GM12878 (cell line): ENCODE results near the gene CTAG1B. TPM values are rescaled to one million over a fixed set of nuclear protein-coding genes. Genes with fewer than 3 reads are reported as not detected.

Experiments
- polyA plus RNA-seq, 11 experiments: library from polyadenylated mRNA; depleted of rRNA in 4 of 11; unstranded in 6 of 11; stranded (reverse) in 5 of 11; fragments of >200 nt; fragmentation: Nextera tagmentation in 4 of 11; fragmentation: Illumina TruSeq in 1 of 11; extraction: Ambion mirVana in 4 of 11; extraction: Trizol in 1 of 11; gene quantifications; 1 replicate in 1 of 11; 2 replicates in 10 of 11; pipeline versions ENCODE4 v1.2.1 to v1.2.3, GENCODE V29; 2011 to 2016; ENCODE audit warnings: inconsistent platforms in 2 of 11, missing spikeins in 2 of 11, low read depth in 1 of 11
- small RNA-seq: library from RNA; depleted of rRNA; stranded (forward); fragments of <200 nt; gene quantifications from one replicate; pipeline ENCODE3, GENCODE V24; 2014
- total RNA-seq, 4 experiments: library from RNA; depleted of rRNA in 3 of 4; stranded (reverse); fragments of >200 nt in 3 of 4; fragmentation: Illumina TruSeq in 1 of 4; extraction: Trizol in 1 of 4; gene quantifications; 2 replicates each; pipeline versions ENCODE4 v1.2.1 to v1.2.3, GENCODE V29; 2013 to 2021

Gene CTAG1B
- total and polyA plus RNA-seq, 10 of the 15 experiments (the other 5 are each of a cell fraction or from before 2014, with no cell fraction given): not detected

Small RNA genes within 50 kb of the gene (small RNA-seq; reads per million reads assigned to genes)
- gene AC244090.1: not detected
- not detected for gene AC244107.2

Other genes starting within 250 kb of the CTAG1B start
Only the 7 nearest of the 21 such genes appear.
- 10.3 and 14.1 TPM in 2 replicates for gene SLC10A3, start 128.7 kb downstream of the CTAG1B start, total RNA-seq (2014; rRNA removed)
- gene SLC10A3, start 128.7 kb downstream of the CTAG1B start, total RNA-seq (2014; rRNA removed; fragmentation: Illumina TruSeq; extraction: Trizol): 6.4 and 7.8 TPM in 2 replicates
- 14.2 and 16.4 TPM in 2 replicates for gene SLC10A3, start 128.7 kb downstream of the CTAG1B start, total RNA-seq (2021)
- 2.1 and 4.8 TPM in 2 replicates for gene SLC10A3, start 128.7 kb downstream of the CTAG1B start, polyA plus RNA-seq (2011; rRNA removed)
- gene SLC10A3, start 128.7 kb downstream of the CTAG1B start, polyA plus RNA-seq (2014; fragmentation: Illumina TruSeq; extraction: Trizol): 0.90 and 5.4 TPM in 2 replicates
- 1 to 10 TPM; 1.7 to 3.6 TPM for gene SLC10A3, start 128.7 kb downstream of the CTAG1B start, polyA plus RNA-seq (2014; fragmentation: Nextera tagmentation; extraction: Ambion mirVana)
- gene SLC10A3, start 128.7 kb downstream of the CTAG1B start, polyA plus RNA-seq (2014; rRNA removed): 14.7 and 16.4 TPM in 2 replicates
- gene SLC10A3, start 128.7 kb downstream of the CTAG1B start, polyA plus RNA-seq (2016; fragmentation: Nextera tagmentation; extraction: Ambion mirVana): 10 to 100 TPM; 19.6 to 23.5 TPM
- gene FAM3A, start 103.0 kb downstream of the CTAG1B start, total RNA-seq (2014; rRNA removed): 11.0 and 16.3 TPM in 2 replicates
- gene FAM3A, start 103.0 kb downstream of the CTAG1B start, total RNA-seq (2014; rRNA removed; fragmentation: Illumina TruSeq; extraction: Trizol): 6.1 and 6.2 TPM in 2 replicates
- gene FAM3A, start 103.0 kb downstream of the CTAG1B start, total RNA-seq (2021): 17.6 and 20.6 TPM in 2 replicates
- 3.6 and 6.6 TPM in 2 replicates for gene FAM3A, start 103.0 kb downstream of the CTAG1B start, polyA plus RNA-seq (2011; rRNA removed)
- 2.1 and 5.0 TPM in 2 replicates for gene FAM3A, start 103.0 kb downstream of the CTAG1B start, polyA plus RNA-seq (2014; fragmentation: Illumina TruSeq; extraction: Trizol)
- 1 to 10 TPM in 1 of 2 experiments, under 1 TPM in 1; 0.29 to 1.1 TPM for gene FAM3A, start 103.0 kb downstream of the CTAG1B start, polyA plus RNA-seq (2014; fragmentation: Nextera tagmentation; extraction: Ambion mirVana)
- gene FAM3A, start 103.0 kb downstream of the CTAG1B start, polyA plus RNA-seq (2014; rRNA removed): 21.1 and 24.5 TPM in 2 replicates
- gene FAM3A, start 103.0 kb downstream of the CTAG1B start, polyA plus RNA-seq (2016; fragmentation: Nextera tagmentation; extraction: Ambion mirVana): 10 to 100 TPM; 17.6 to 17.9 TPM
- 26.9 and 35.5 TPM in 2 replicates for gene G6PD, start 72.4 kb downstream of the CTAG1B start, total RNA-seq (2014; rRNA removed)
- 17.2 and 19.5 TPM in 2 replicates for gene G6PD, start 72.4 kb downstream of the CTAG1B start, total RNA-seq (2014; rRNA removed; fragmentation: Illumina TruSeq; extraction: Trizol)
- gene G6PD, start 72.4 kb downstream of the CTAG1B start, total RNA-seq (2021): 62.5 and 63.4 TPM in 2 replicates
- 4.5 and 11.5 TPM in 2 replicates for gene G6PD, start 72.4 kb downstream of the CTAG1B start, polyA plus RNA-seq (2011; rRNA removed)
- gene G6PD, start 72.4 kb downstream of the CTAG1B start, polyA plus RNA-seq (2014; fragmentation: Illumina TruSeq; extraction: Trizol): 22.3 and 48.4 TPM in 2 replicates
- gene G6PD, start 72.4 kb downstream of the CTAG1B start, polyA plus RNA-seq (2014; fragmentation: Nextera tagmentation; extraction: Ambion mirVana): 1 to 10 TPM; 1.6 to 3.8 TPM
- 38.8 and 47.3 TPM in 2 replicates for gene G6PD, start 72.4 kb downstream of the CTAG1B start, polyA plus RNA-seq (2014; rRNA removed)
- 10 to 100 TPM; 26.2 to 30.7 TPM for gene G6PD, start 72.4 kb downstream of the CTAG1B start, polyA plus RNA-seq (2016; fragmentation: Nextera tagmentation; extraction: Ambion mirVana)
- gene IKBKG, start 71.7 kb downstream of the CTAG1B start, total RNA-seq (2014; rRNA removed): 16.0 and 16.3 TPM in 2 replicates
- 10.2 TPM in 2 replicates for gene IKBKG, start 71.7 kb downstream of the CTAG1B start, total RNA-seq (2014; rRNA removed; fragmentation: Illumina TruSeq; extraction: Trizol)
- 28.1 and 30.6 TPM in 2 replicates for gene IKBKG, start 71.7 kb downstream of the CTAG1B start, total RNA-seq (2021)
- gene IKBKG, start 71.7 kb downstream of the CTAG1B start, polyA plus RNA-seq (2011; rRNA removed): 8.0 and 17.3 TPM in 2 replicates
- gene IKBKG, start 71.7 kb downstream of the CTAG1B start, polyA plus RNA-seq (2014; fragmentation: Illumina TruSeq; extraction: Trizol): 2.5 and 8.0 TPM in 2 replicates
- gene IKBKG, start 71.7 kb downstream of the CTAG1B start, polyA plus RNA-seq (2014; fragmentation: Nextera tagmentation; extraction: Ambion mirVana): 1 to 10 TPM in 1 of 2 experiments, under 1 TPM in 1; 0.35 to 1.5 TPM
- gene IKBKG, start 71.7 kb downstream of the CTAG1B start, polyA plus RNA-seq (2014; rRNA removed): 30.7 and 33.0 TPM in 2 replicates
- gene IKBKG, start 71.7 kb downstream of the CTAG1B start, polyA plus RNA-seq (2016; fragmentation: Nextera tagmentation; extraction: Ambion mirVana): 10 to 100 TPM; 21.8 to 24.0 TPM
- gene CTAG1A, start 34.1 kb downstream of the CTAG1B start, total RNA-seq (2014; rRNA removed): not detected in 2 replicates
- gene CTAG1A, start 34.1 kb downstream of the CTAG1B start, total RNA-seq (2014; rRNA removed; fragmentation: Illumina TruSeq; extraction: Trizol): not detected in 2 replicates
- not detected in 2 replicates for gene CTAG1A, start 34.1 kb downstream of the CTAG1B start, total RNA-seq (2021)
- not detected in 2 replicates for gene CTAG1A, start 34.1 kb downstream of the CTAG1B start, polyA plus RNA-seq (2011; rRNA removed)
- not detected in 2 replicates for gene CTAG1A, start 34.1 kb downstream of the CTAG1B start, polyA plus RNA-seq (2014; fragmentation: Illumina TruSeq; extraction: Trizol)
- not detected for gene CTAG1A, start 34.1 kb downstream of the CTAG1B start, polyA plus RNA-seq (2014; fragmentation: Nextera tagmentation; extraction: Ambion mirVana)
- gene CTAG1A, start 34.1 kb downstream of the CTAG1B start, polyA plus RNA-seq (2014; rRNA removed): not detected in 2 replicates
- gene CTAG1A, start 34.1 kb downstream of the CTAG1B start, polyA plus RNA-seq (2016; fragmentation: Nextera tagmentation; extraction: Ambion mirVana): not detected
- not detected in 2 replicates for gene CTAG2, start 34.3 kb upstream of the CTAG1B start, total RNA-seq (2014; rRNA removed)
- gene CTAG2, start 34.3 kb upstream of the CTAG1B start, total RNA-seq (2014; rRNA removed; fragmentation: Illumina TruSeq; extraction: Trizol): not detected in 2 replicates
- not detected in 2 replicates for gene CTAG2, start 34.3 kb upstream of the CTAG1B start, total RNA-seq (2021)
- 0.35 and 0.73 TPM in 2 replicates for gene CTAG2, start 34.3 kb upstream of the CTAG1B start, polyA plus RNA-seq (2011; rRNA removed)
- gene CTAG2, start 34.3 kb upstream of the CTAG1B start, polyA plus RNA-seq (2014; fragmentation: Illumina TruSeq; extraction: Trizol): not detected in 2 replicates
- not detected for gene CTAG2, start 34.3 kb upstream of the CTAG1B start, polyA plus RNA-seq (2014; fragmentation: Nextera tagmentation; extraction: Ambion mirVana)
- gene CTAG2, start 34.3 kb upstream of the CTAG1B start, polyA plus RNA-seq (2014; rRNA removed): not detected in 2 replicates
- gene CTAG2, start 34.3 kb upstream of the CTAG1B start, polyA plus RNA-seq (2016; fragmentation: Nextera tagmentation; extraction: Ambion mirVana): not detected
- gene GAB3, start 131.8 kb upstream of the CTAG1B start, total RNA-seq (2014; rRNA removed): 0.85 and 1.3 TPM in 2 replicates
- 0.88 and 0.89 TPM in 2 replicates for gene GAB3, start 131.8 kb upstream of the CTAG1B start, total RNA-seq (2014; rRNA removed; fragmentation: Illumina TruSeq; extraction: Trizol)
- gene GAB3, start 131.8 kb upstream of the CTAG1B start, total RNA-seq (2021): 0.96 and 2.0 TPM in 2 replicates
- 0.14 and 0.23 TPM in 2 replicates for gene GAB3, start 131.8 kb upstream of the CTAG1B start, polyA plus RNA-seq (2011; rRNA removed)
- 0.93 and 1.0 TPM in 2 replicates for gene GAB3, start 131.8 kb upstream of the CTAG1B start, polyA plus RNA-seq (2014; fragmentation: Illumina TruSeq; extraction: Trizol)
- gene GAB3, start 131.8 kb upstream of the CTAG1B start, polyA plus RNA-seq (2014; fragmentation: Nextera tagmentation; extraction: Ambion mirVana): under 1 TPM; 0.29 to 0.69 TPM
- gene GAB3, start 131.8 kb upstream of the CTAG1B start, polyA plus RNA-seq (2014; rRNA removed): 0.66 and 1.4 TPM in 2 replicates
- gene GAB3, start 131.8 kb upstream of the CTAG1B start, polyA plus RNA-seq (2016; fragmentation: Nextera tagmentation; extraction: Ambion mirVana): under 1 TPM; 0.10 to 0.86 TPM